WTC11 (cell line): Measurements from ENCODE around the gene MFSD2A. TPM values are rescaled to one million over a fixed set of nuclear protein-coding genes. Genes with fewer than 3 reads are reported as not detected.

ENCODE experiments used
- ATAC-seq: fragments of 200-7000 bp; cut with Tn5 transposase; 2 replicates; pipeline ENCODE4 v1.10.0; 2021; ENCODE audit warnings: mild to moderate bottlenecking, moderate library complexity
- CTCF ChIA-PET: fragments of 300-600 bp; sonication (Branson Sonifier 250); formaldehyde crosslinking; loops from one replicate; lab custom pipeline; 2021; ENCODE audit warnings: antibody characterized with exemption; lab: Charles Lee
- POLR2A ChIA-PET: fragments of 350-600 bp; sonication (Branson Sonifier 250); formaldehyde crosslinking; loops from one replicate; lab custom pipeline; 2021; ENCODE audit warnings: antibody characterized with exemption; lab: Charles Lee
- DNase-seq: peaks from one replicate; pipeline ENCODE4 v3.0.0; 2021; ENCODE audit warnings: low spot score
- H3K27ac Mint-ChIP-seq: 2 replicates; pipeline ENCODE4 v1.8.0; 2021; ENCODE audit warnings: mixed read lengths
- H3K27me3 Mint-ChIP-seq: 2 replicates; pipeline ENCODE4 v1.8.0; 2021; ENCODE audit warnings: low read depth, mild to moderate bottlenecking, moderate library complexity, mixed read lengths
- H3K36me3 Mint-ChIP-seq: 2 replicates; pipeline ENCODE4 v1.8.0; 2021; ENCODE audit warnings: mixed read lengths
- H3K4me1 Mint-ChIP-seq: 2 replicates; pipeline ENCODE4 v1.8.0; 2022; ENCODE audit warnings: mixed read lengths
- H3K4me3 Mint-ChIP-seq: 2 replicates; pipeline ENCODE4 v1.8.0; 2021; ENCODE audit warnings: mild to moderate bottlenecking, moderate library complexity, mixed read lengths
- H3K9me3 Mint-ChIP-seq: 2 replicates; pipeline ENCODE4 v1.8.0; 2021; ENCODE audit warnings: mixed read lengths
- CREM ChIP-seq: sonication (generic); formaldehyde crosslinking; IDR thresholded peaks from 2 replicates; pipeline ENCODE4 v1.8.1; 2022; ENCODE audit warnings: mild to moderate bottlenecking, missing genetic modification reagents, moderate library complexity
- CTCF ChIP-seq: fragments of 200-600 bp; IDR thresholded peaks from 2 replicates; pipeline ENCODE4 v1.8.0; 2022; ENCODE audit warnings: antibody characterized with exemption
- EMX1 ChIP-seq: fragments of 250-450 bp; sonication (Bioruptor Pico); IDR thresholded peaks from 2 replicates; pipeline ENCODE4 v1.8.0; 2021; ENCODE audit warnings: mild to moderate bottlenecking
- ETV6 ChIP-seq: sonication (generic); formaldehyde crosslinking; IDR thresholded peaks from 2 replicates; pipeline ENCODE4 v1.8.1; 2022; ENCODE audit warnings: mild to moderate bottlenecking, missing genetic modification reagents
- FOXJ3 ChIP-seq: sonication (generic); formaldehyde crosslinking; IDR thresholded peaks from 2 replicates; pipeline ENCODE4 v1.9.0; 2021; ENCODE audit warnings: missing genetic modification reagents, mild to moderate bottlenecking, borderline replicate concordance
- FOXK1 ChIP-seq: sonication (generic); formaldehyde crosslinking; IDR thresholded peaks from 2 replicates; pipeline ENCODE4 v1.8.0; 2022; ENCODE audit warnings: mild to moderate bottlenecking, moderate library complexity, missing genetic modification reagents
- FOXP4 ChIP-seq: sonication (generic); formaldehyde crosslinking; IDR thresholded peaks from 2 replicates; pipeline ENCODE4 v1.8.0; 2022; ENCODE audit warnings: mild to moderate bottlenecking, missing genetic modification reagents
- GABPB1 ChIP-seq: sonication (generic); formaldehyde crosslinking; IDR thresholded peaks from 2 replicates; pipeline ENCODE4 v1.8.1; 2023; ENCODE audit warnings: mild to moderate bottlenecking, missing genetic modification reagents
- GRHL2 ChIP-seq: fragments of 250-450 bp; sonication (Bioruptor Pico); IDR thresholded peaks from 2 replicates; pipeline ENCODE4 v1.8.0; 2022; ENCODE audit warnings: mild to moderate bottlenecking, moderate library complexity; ENCODE audit not compliant: insufficient replicate concordance, severe bottlenecking
- JAZF1 ChIP-seq: fragments of 250-450 bp; sonication (Bioruptor Pico); IDR thresholded peaks from 2 replicates; pipeline ENCODE4 v1.9.0; 2021; ENCODE audit warnings: moderate library complexity, mild to moderate bottlenecking, inconsistent platforms
- JUN ChIP-seq: sonication (generic); formaldehyde crosslinking; IDR thresholded peaks from 2 replicates; pipeline ENCODE4 v1.8.0; 2023; ENCODE audit warnings: mild to moderate bottlenecking, missing genetic modification reagents
- NFYB ChIP-seq: sonication (generic); formaldehyde crosslinking; conservative IDR thresholded peaks from 2 replicates; pipeline ENCODE4 v1.8.0; 2022; ENCODE audit warnings: low read depth, missing genetic modification reagents
- NR1H2 ChIP-seq: sonication (generic); formaldehyde crosslinking; IDR thresholded peaks from 2 replicates; pipeline ENCODE4 v1.9.0; 2021; ENCODE audit warnings: mild to moderate bottlenecking, moderate library complexity, missing genetic modification reagents
- NR3C1 ChIP-seq: sonication (generic); formaldehyde crosslinking; conservative IDR thresholded peaks from 2 replicates; pipeline ENCODE4 v1.8.1; 2023; ENCODE audit warnings: low read depth, mild to moderate bottlenecking, missing genetic modification reagents
- OVOL2 ChIP-seq: fragments of 250-450 bp; sonication (Bioruptor Pico); IDR thresholded peaks from 2 replicates; pipeline ENCODE4 v1.9.0; 2021; ENCODE audit warnings: mild to moderate bottlenecking, borderline replicate concordance
- PREB ChIP-seq: sonication (generic); formaldehyde crosslinking; IDR thresholded peaks from 2 replicates; pipeline ENCODE4 v1.8.1; 2022; ENCODE audit warnings: mild to moderate bottlenecking, missing genetic modification reagents, moderate library complexity, borderline replicate concordance
- SP1 ChIP-seq: sonication (generic); formaldehyde crosslinking; conservative IDR thresholded peaks from 2 replicates; pipeline ENCODE4 v1.8.1; 2022; ENCODE audit warnings: missing genetic modification reagents
- STAT6 ChIP-seq: sonication (generic); formaldehyde crosslinking; conservative IDR thresholded peaks from 2 replicates; pipeline ENCODE4 v1.8.1; 2023; ENCODE audit warnings: mild to moderate bottlenecking, low read depth, missing genetic modification reagents, moderate library complexity
- TCF7 ChIP-seq: sonication (generic); formaldehyde crosslinking; IDR thresholded peaks from 2 replicates; pipeline ENCODE4 v1.8.0; 2022; ENCODE audit warnings: mild to moderate bottlenecking, low read depth, missing genetic modification reagents, moderate library complexity
- TEAD4 ChIP-seq: sonication (generic); formaldehyde crosslinking; IDR thresholded peaks from 2 replicates; pipeline ENCODE4 v1.8.0; 2022; ENCODE audit warnings: mild to moderate bottlenecking, missing genetic modification reagents
- TP53 ChIP-seq: sonication (generic); formaldehyde crosslinking; IDR thresholded peaks from 2 replicates; pipeline ENCODE4 v1.8.1; 2023; ENCODE audit warnings: mild to moderate bottlenecking, missing genetic modification reagents
- ZNF121 ChIP-seq: sonication (generic); formaldehyde crosslinking; IDR thresholded peaks from 2 replicates; pipeline ENCODE4 v1.8.0; 2023; ENCODE audit warnings: missing genetic modification reagents
- ZNF219 ChIP-seq: sonication (generic); formaldehyde crosslinking; IDR thresholded peaks from 2 replicates; pipeline ENCODE4 v1.8.0; 2023; ENCODE audit warnings: missing genetic modification reagents, mild to moderate bottlenecking, borderline replicate concordance
- ZNF232 ChIP-seq: sonication (generic); formaldehyde crosslinking; IDR thresholded peaks from 2 replicates; pipeline ENCODE4 v1.8.0; 2022; ENCODE audit warnings: mild to moderate bottlenecking, missing genetic modification reagents
- ZNF532 ChIP-seq: fragments of 250-450 bp; sonication (Bioruptor Pico); IDR thresholded peaks from 2 replicates; pipeline ENCODE4 v1.9.0; 2021; ENCODE audit warnings: mild to moderate bottlenecking, borderline replicate concordance
- total RNA-seq: library from RNA; stranded (reverse); gene quantifications from 3 replicates; pipeline ENCODE4 v1.2.3, GENCODE V29; 2021

MFSD2A gene
- total RNA-seq, 1 experiment from 2014 or later: 14.0 TPM

- peaks cover 2% of the 10 kb centered on the region; the same call in 1 of the 2 replicates for H3K4me1 Mint-ChIP-seq
- DNase-seq (no peak), ATAC-seq (no peak)
- CTCF ChIA-PET: interaction anchor here (0.5 to 1.4 kb wide), 2 partner anchors 45 to 62 kb away, joined by 3 to 4 read pairs; no protein-coding TSS in a partner anchor
- no peak for TF ChIP-seq NR1H2 (CRISPR knock-in tag)
- no peak for TF ChIP-seq TCF7 (CRISPR knock-in tag)
- no peak for TF ChIP-seq NR3C1 (CRISPR knock-in tag)
- TF ChIP-seq GRHL2 (CRISPR knock-in tag): no peak
- no peak for TF ChIP-seq STAT6 (CRISPR knock-in tag)
- no peak for TF ChIP-seq CREM (CRISPR knock-in tag)
- TF ChIP-seq OVOL2 (CRISPR knock-in tag): no peak
- no peak for TF ChIP-seq EMX1 (CRISPR knock-in tag)
- TF ChIP-seq ZNF232 (CRISPR knock-in tag): no peak
- TF ChIP-seq TP53 (CRISPR knock-in tag): no peak
- no peak for TF ChIP-seq FOXK1 (CRISPR knock-in tag)
- TF ChIP-seq ZNF219 (CRISPR knock-in tag): no peak
- TF ChIP-seq GABPB1: no peak
- no peak for TF ChIP-seq FOXJ3
- TF ChIP-seq TEAD4 (CRISPR knock-in tag): no peak
- TF ChIP-seq CTCF: no peak
- no peak for TF ChIP-seq FOXP4
- no peak for TF ChIP-seq SP1 (CRISPR knock-in tag)
- H3K9me3 Mint-ChIP-seq: no peaks in the 10 kb centered on the region
- POLR2A ChIA-PET: no interaction called here
- H3K27ac Mint-ChIP-seq: no peak overlapping the region
- H3K36me3 Mint-ChIP-seq: peaks cover 60% of the 10 kb centered on the region
- no peak overlapping the region for H3K4me3 Mint-ChIP-seq
- H3K27me3 Mint-ChIP-seq: no peaks in the 10 kb centered on the region
These were observed 9.6 kb downstream of the MFSD2A start for GRCh38 chr1:39964552-39964951.

- POLR2A ChIA-PET: no interaction called here
- no peak for TF ChIP-seq ZNF532 (CRISPR knock-in tag)
- no peak for TF ChIP-seq CREM (CRISPR knock-in tag)
- TF ChIP-seq PREB (CRISPR knock-in tag): no peak
- TF ChIP-seq JUN (CRISPR knock-in tag): no peak
- TF ChIP-seq TCF7 (CRISPR knock-in tag): no peak
- TF ChIP-seq FOXK1 (CRISPR knock-in tag): no peak
- no peak for TF ChIP-seq ETV6 (CRISPR knock-in tag)
- no peak for TF ChIP-seq NFYB (CRISPR knock-in tag)
- TF ChIP-seq JAZF1 (CRISPR knock-in tag): no peak
- no peak for TF ChIP-seq ZNF121 (CRISPR knock-in tag)
- TF ChIP-seq, all 79 proteins: peak for 0
- CTCF ChIA-PET: interaction anchor here (0.5 to 1.4 kb wide), 2 partner anchors 46 to 63 kb away, joined by 3 to 4 read pairs; no protein-coding TSS in a partner anchor
- DNase-seq (no peak), ATAC-seq (no peak)
- Mint-ChIP-seq H3K36me3 (peaks cover 57% of the 10 kb centered on the region), H3K27ac (no peak overlapping the region), H3K4me1 (no peaks in the 10 kb centered on the region), H3K27me3 (no peaks in the 10 kb centered on the region), H3K4me3 (no peak overlapping the region), H3K9me3 (no peaks in the 10 kb centered on the region)
These were observed 10.1 kb downstream of the MFSD2A start for GRCh38 chr1:39965044-39965443.
